ENCODE results near the gene TMEM185B. TPM values are rescaled to one million over a fixed set of nuclear protein-coding genes. Genes with fewer than 3 reads are reported as not detected.

TMEM185B gene
- total and polyA plus RNA-seq, 2 of the 4 experiments (the other 2 are of a cell fraction): 17.7 to 26.1 TPM

GRCh38 chr2:120225549-120226065 is 2.4 kb upstream of the TMEM185B start:
- Histone ChIP-seq H4K91ac (ENCODE audit: insufficient read depth, low read depth, low read length) (no peak overlapping the region), H3K9me3 (ENCODE audit: control insufficient read depth, insufficient read depth, low read length) (peaks cover 7% of the 10 kb centered on the region), H3K9me1 (ENCODE audit: insufficient read depth, low read length) (peaks cover 8% of the 10 kb centered on the region; the same call in 1 of the 2 replicates), H4K5ac (ENCODE audit: low read depth, low read length) (no peak overlapping the region), H4K8ac (ENCODE audit: low read depth in 2 of 2, low read length in 2 of 2) (no peak overlapping the region), H3K18ac (ENCODE audit: low read depth, low read length) (no peak overlapping the region), H3K14ac (replicated peaks; ENCODE audit: low read depth, low read length) (no peak overlapping the region), H2AK9ac (replicated peaks; ENCODE audit: low read depth, low read length, poor library complexity) (no peak overlapping the region), H4K20me1 (ENCODE audit: insufficient read depth, low read length) (no peaks in the 10 kb centered on the region; the same call in 1 of the 2 replicates), H2BK15ac (ENCODE audit: low read depth, low read length) (no peak overlapping the region), H2BK20ac (ENCODE audit: low read depth, low read length) (no peak overlapping the region), H3K23ac (ENCODE audit: low read depth, low read length) (no peak overlapping the region), H2BK5ac (ENCODE audit: low read depth, low read length, poor library complexity, severe bottlenecking) (no peak overlapping the region), H2BK120ac (ENCODE audit: low read depth, low read length) (no peak overlapping the region), H3K27me3 (ENCODE audit: control insufficient read depth, insufficient read depth, low read length) (peaks cover 4% of the 10 kb centered on the region; the same call in 1 of the 2 replicates), H3K4me1 (ENCODE audit: control insufficient read depth, insufficient read depth, low read length) (peaks cover 14% of the 10 kb centered on the region), H3K9ac (ENCODE audit: low read depth, low read length) (no peak overlapping the region), H3K79me1 (ENCODE audit: low read depth in 1 of 2, low read length in 2 of 2) (peaks cover 14 to 21% of the 10 kb centered on the region in 2 experiments), H3K4ac (ENCODE audit: low read depth, low read length) (no peak overlapping the region), H3K36me3 (ENCODE audit: control insufficient read depth, insufficient read depth, low read length) (peaks cover 5% of the 10 kb centered on the region; the same call in 1 of the 2 replicates), H2AK5ac (ENCODE audit: low read depth, low read length) (no peak overlapping the region), H3K56ac (ENCODE audit: extremely low read depth, insufficient read depth, low read length) (no peak overlapping the region), H3K4me2 (ENCODE audit: low read depth, low read length) (no peak overlapping the region), H3K4me3 (ENCODE audit: insufficient read depth, low read depth, low read length) (no peak overlapping the region), H2AFZ (replicated peaks; ENCODE audit: low read length, poor library complexity) (no peak overlapping the region), H3K27ac (ENCODE audit: insufficient read depth, low read length) (no peak overlapping the region)
- DNase-seq (no peak), ATAC-seq (ENCODE audit: low read depth) (no peak)
- TF ChIP-seq BHLHE40 (IDR thresholded peaks at IDR 0.05; ENCODE audit: low read depth, low read length): no peak
- no peak for TF ChIP-seq USF2 (IDR thresholded peaks at IDR 0.05; ENCODE audit: low read depth, low read length)
- TF ChIP-seq RFX5 (IDR thresholded peaks at IDR 0.05; ENCODE audit: low read depth, low read length): no peak
- no peak for TF ChIP-seq POLR2A (IDR thresholded peaks at IDR 0.05; ENCODE audit: low read depth, low read length)
- TF ChIP-seq SMC3 (IDR thresholded peaks at IDR 0.05; ENCODE audit: low read depth, low read length): no peak
- TF ChIP-seq RAD21 (IDR thresholded peaks at IDR 0.05; ENCODE audit: low read length): no peak
- no peak for TF ChIP-seq CTCF (conservative IDR thresholded peaks at IDR 0.05; ENCODE audit: low read depth, low read length)
- TF ChIP-seq MAFK (IDR thresholded peaks at IDR 0.05; ENCODE audit: low read depth, low read length): no peak
- no peak for TF ChIP-seq MXI1 (IDR thresholded peaks at IDR 0.05; ENCODE audit: borderline replicate concordance, low read depth, low read length)
- no peak for TF ChIP-seq ELK1 (IDR thresholded peaks at IDR 0.05; ENCODE audit: borderline replicate concordance, low read depth, low read length)
- TF ChIP-seq NFE2L2 (IDR thresholded peaks at IDR 0.05; ENCODE audit: low read depth, low read length): no peak
- TF ChIP-seq CEBPB (IDR thresholded peaks at IDR 0.05; ENCODE audit: low read depth, low read length): no peak
- no peak for TF ChIP-seq RCOR1 (IDR thresholded peaks at IDR 0.05; ENCODE audit: insufficient replicate concordance, low read length)
- no peak for TF ChIP-seq MAZ (IDR thresholded peaks at IDR 0.05; ENCODE audit: borderline replicate concordance, low read depth, low read length)
- BruUV-seq (replicated peaks): no TSS peak
- POLR2A ChIA-PET (ENCODE audit: unreplicated experiment): no interaction called here
- CTCF ChIA-PET: interaction anchor here (0.6 kb wide), 1 partner anchor 1042 kb away, joined by 3 read pairs; no protein-coding TSS in a partner anchor
- in situ Hi-C loops (cut with MboI; ENCODE audit: low sequenced_read_pairs) (loop anchor here (25.0 kb wide), 1 partner anchor 988 kb away; no protein-coding TSS in a partner anchor), dilution Hi-C loops (cut with HindIII; ENCODE audit: low sequenced_read_pairs, unreplicated experiment) (no loop called here), intact Hi-C loops (cut with micrococcal nuclease) (no loop called here)
- 100% methylated on average over 1 of the region's 9 CpGs; no CpG with 5 or more reads in 1 of the 2 experiments for WGBS, 2 experiments (ENCODE audit: extremely low coverage in 2 of 2, insufficient read length in 1 of 2)

Measured in IMR-90 (cell line).